IgD-negative memory B cell (primary cell): ENCODE results near the gene SMPD3. TPM values are rescaled to one million over a fixed set of nuclear protein-coding genes. Genes with fewer than 3 reads are reported as not detected.
A peak's percentile ranks its signal among the peaks of the same experiment; 100 is the strongest.

Source experiments
- H3K27ac Mint-ChIP-seq, 3 donors: one replicate each; pipeline ENCODE4 v1.8.0; 2020 to 2022; ENCODE audit warnings: mild to moderate bottlenecking in 3 of 3, mixed read lengths in 3 of 3, moderate library complexity in 1 of 3
- H3K27me3 Mint-ChIP-seq: one replicate; pipeline ENCODE4 v1.8.0; 2021; ENCODE audit warnings: mixed read lengths
- H3K36me3 Mint-ChIP-seq: one replicate; pipeline ENCODE4 v1.8.0; 2020; ENCODE audit warnings: mild to moderate bottlenecking, mixed read lengths
- H3K4me1 Mint-ChIP-seq, 3 donors: one replicate each; pipeline ENCODE4 v1.8.0; 2020 to 2022; ENCODE audit warnings: mixed read lengths in 3 of 3, mild to moderate bottlenecking in 1 of 3
- H3K4me3 Mint-ChIP-seq, 4 donors: one replicate each; pipeline ENCODE4 v1.8.0; 2020 to 2022; ENCODE audit warnings: mild to moderate bottlenecking in 4 of 4, mixed read lengths in 4 of 4, moderate library complexity in 3 of 4
- H3K9me3 Mint-ChIP-seq, 3 donors: one replicate each; pipeline ENCODE4 v1.8.0; 2020 to 2021; ENCODE audit warnings: mixed read lengths in 3 of 3, mild to moderate bottlenecking in 1 of 3
- polyA plus RNA-seq: library from polyadenylated mRNA; unstranded; fragments of 300-500 nt; fragmentation: Illumina TruSeq; gene quantifications from one replicate; pipeline ENCODE4 v1.2.3, GENCODE V29; 2021

SMPD3 gene
- polyA plus RNA-seq, 1 donor from 2014 or later: 9.7 TPM

- Mint-ChIP-seq H3K27me3 (no peaks in the 10 kb centered on the region), H3K36me3 (no peaks in the 10 kb centered on the region), H3K9me3 (no peaks in the 10 kb centered on the region), H3K4me3 (no peak overlapping the region), H3K4me1 (peaks cover 22 to 31% (median 26%) of the 10 kb centered on the region in 3 donors), H3K27ac (peak overlapping the region; percentile 14 to 55 (median 35))
Observed at GRCh38 chr16:68363658-68364521, 84.4 kb downstream of the SMPD3 start.

GRCh38 chr16:68362947-68363657, 85.2 kb downstream of the SMPD3 start:
- H3K4me1 Mint-ChIP-seq: peaks cover 19 to 23% (median 20%) of the 10 kb centered on the region in 3 donors
- no peaks in the 10 kb centered on the region for H3K27me3 Mint-ChIP-seq
- H3K4me3 Mint-ChIP-seq: no peak overlapping the region
- peak overlapping the region in 1 of 3 donors; percentile 9 for H3K27ac Mint-ChIP-seq
- H3K9me3 Mint-ChIP-seq: no peaks in the 10 kb centered on the region
- no peaks in the 10 kb centered on the region for H3K36me3 Mint-ChIP-seq

DNA sequence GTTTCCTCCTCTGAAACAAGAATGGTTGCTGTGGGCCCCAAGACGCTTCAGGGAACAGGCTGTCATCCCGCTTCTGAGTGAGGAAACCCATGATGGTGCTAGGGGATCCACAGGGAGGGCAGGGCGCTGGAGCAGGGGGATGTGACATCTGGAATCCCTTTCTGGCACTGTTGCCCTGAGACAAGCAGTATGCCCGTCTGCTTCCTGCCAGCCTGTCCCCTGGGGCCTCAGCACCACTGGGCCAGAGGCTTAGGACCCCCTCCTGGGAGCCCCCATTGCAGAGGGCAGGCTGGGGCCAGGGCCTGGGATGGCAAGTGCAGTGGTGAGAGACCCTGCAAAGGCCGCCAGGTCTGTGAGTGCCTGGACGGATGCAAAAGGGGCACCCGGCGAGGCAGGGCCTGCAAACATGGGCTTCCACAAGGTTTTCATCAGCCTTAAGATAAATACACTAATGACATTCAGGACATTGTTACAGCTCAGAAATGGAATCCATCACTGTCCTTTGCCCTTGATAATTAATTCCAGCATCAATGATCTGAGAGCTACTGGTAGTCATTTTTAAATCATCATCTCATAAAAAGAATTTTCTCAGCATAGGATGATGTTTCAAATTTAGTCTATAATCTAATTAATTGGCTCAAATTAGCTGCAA, 85.9 kb downstream of the SMPD3 start:
- Mint-ChIP-seq H3K27me3 (no peaks in the 10 kb centered on the region), H3K9me3 (no peaks in the 10 kb centered on the region), H3K4me1 (peaks cover 17 to 18% (median 18%) of the 10 kb centered on the region in 3 donors), H3K36me3 (no peaks in the 10 kb centered on the region), H3K4me3 (no peak overlapping the region), H3K27ac (no peak overlapping the region)

DNA sequence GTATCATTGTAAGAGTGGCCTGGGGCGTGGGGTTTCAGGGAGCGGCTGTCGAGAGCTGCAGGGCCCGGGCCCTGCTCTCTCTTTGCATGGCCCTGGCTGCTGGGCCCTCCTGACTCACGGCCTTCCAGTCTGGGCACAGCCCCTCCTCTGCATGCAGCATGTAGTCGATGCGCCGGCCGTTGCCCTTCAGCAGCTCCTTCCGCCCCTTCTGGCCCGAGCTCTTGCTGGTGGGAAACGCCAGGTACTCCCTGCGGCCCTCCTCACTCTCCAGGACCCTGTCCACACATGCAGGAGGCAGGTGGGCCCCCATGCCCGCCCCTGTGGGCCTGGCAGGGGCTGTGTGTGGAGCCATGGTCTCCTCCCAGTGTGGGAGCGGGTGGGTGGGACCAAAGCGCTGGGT, 86.8 kb downstream of the SMPD3 start:
- Mint-ChIP-seq H3K36me3 (no peaks in the 10 kb centered on the region), H3K27ac (no peak overlapping the region), H3K4me1 (peaks cover 14 to 20% (median 17%) of the 10 kb centered on the region in 3 donors), H3K9me3 (no peaks in the 10 kb centered on the region), H3K4me3 (no peak overlapping the region), H3K27me3 (no peaks in the 10 kb centered on the region)

DNA sequence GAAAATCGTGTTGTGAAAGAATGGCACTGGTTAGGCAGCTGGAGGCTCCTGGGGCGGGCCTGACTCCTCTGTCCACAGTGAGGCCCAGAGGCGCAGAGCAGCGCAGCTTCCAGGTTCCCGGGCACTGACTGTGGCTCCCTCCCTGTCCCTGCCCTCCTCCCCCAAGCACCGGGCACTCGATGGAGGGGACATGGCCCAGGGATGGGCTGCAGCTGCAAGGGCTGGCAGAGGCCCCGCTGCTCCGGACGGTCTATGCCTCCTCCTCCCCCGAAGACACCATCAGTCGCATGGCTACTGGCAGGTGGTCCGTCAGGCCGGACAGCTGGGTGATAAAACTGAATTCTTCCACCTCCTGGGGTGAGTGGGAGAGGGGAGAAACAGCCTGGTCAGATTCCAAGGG, 87.4 kb downstream of the SMPD3 start:
- Mint-ChIP-seq H3K4me3 (no peak overlapping the region), H3K9me3 (no peaks in the 10 kb centered on the region), H3K27ac (no peak overlapping the region), H3K36me3 (no peaks in the 10 kb centered on the region), H3K4me1 (peaks cover 14 to 20% (median 17%) of the 10 kb centered on the region in 3 donors), H3K27me3 (no peaks in the 10 kb centered on the region)

DNA sequence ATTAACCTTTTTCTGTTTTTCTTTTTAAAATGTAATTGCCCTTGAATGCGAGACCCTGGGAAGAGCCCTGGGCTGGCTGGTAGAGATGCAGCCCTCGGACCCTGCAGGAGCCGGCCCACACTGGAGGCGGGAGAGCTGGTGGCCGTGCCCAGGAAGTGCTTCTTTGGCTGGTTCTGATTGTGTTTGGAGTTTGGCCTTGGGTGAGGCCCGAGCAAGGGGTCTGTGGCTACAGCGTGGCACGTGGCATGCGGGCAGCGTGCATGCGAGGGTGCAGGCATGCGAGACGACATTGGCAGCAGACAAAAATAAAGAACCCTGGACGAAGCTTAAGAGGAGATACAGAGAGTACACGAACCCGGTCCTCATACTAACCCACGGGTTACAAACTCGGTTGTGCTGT, 87.8 kb downstream of the SMPD3 start:
- no peak overlapping the region for H3K4me3 Mint-ChIP-seq
- peaks cover 12 to 20% (median 14%) of the 10 kb centered on the region in 3 donors for H3K4me1 Mint-ChIP-seq
- H3K27me3 Mint-ChIP-seq: no peaks in the 10 kb centered on the region
- no peaks in the 10 kb centered on the region for H3K36me3 Mint-ChIP-seq
- H3K27ac Mint-ChIP-seq: no peak overlapping the region
- H3K9me3 Mint-ChIP-seq: no peaks in the 10 kb centered on the region

DNA sequence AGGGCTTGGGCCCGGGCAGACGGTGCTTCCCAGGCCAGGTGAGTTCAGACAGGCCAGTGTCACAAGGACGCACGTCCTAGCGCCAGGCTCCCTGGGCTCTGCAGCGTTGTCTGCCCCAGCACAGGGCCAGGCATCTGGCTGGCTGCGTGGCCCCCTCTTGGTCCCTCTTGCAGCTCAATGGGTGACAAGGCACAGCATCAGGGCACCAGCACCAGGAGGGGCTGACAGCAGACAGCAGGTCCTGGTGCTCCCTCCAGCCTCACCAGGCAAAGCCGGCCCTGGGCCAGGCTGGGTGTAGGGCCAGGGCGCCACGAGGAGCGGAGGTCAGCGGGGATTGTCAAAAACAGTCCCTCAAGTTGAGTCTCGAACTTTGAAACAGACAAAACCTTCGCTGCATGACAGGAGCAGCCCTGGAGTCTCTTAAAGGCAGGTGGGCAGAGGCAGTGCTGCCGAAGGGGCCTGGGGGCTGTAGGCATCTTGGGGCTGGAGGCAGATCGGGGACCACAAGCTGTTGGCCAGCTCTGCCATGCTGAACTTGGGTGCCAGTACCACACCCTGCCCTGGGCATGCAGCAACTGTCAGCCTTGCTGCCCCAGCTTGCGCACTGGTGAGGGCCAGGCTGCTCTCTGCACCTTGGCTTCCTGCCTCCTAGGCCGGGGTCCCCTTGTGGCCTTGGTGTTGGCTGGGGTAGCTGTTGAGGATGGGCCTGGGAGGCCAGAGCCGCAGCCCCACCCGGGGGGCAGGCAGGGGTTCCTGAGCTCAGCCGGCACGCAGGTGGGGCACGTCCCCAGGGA, 88.7 kb downstream of the SMPD3 start:
- Mint-ChIP-seq H3K9me3 (no peaks in the 10 kb centered on the region), H3K27ac (no peak overlapping the region), H3K27me3 (no peaks in the 10 kb centered on the region), H3K4me1 (peaks cover 9 to 14% (median 12%) of the 10 kb centered on the region in 3 donors), H3K36me3 (peaks cover under 1% of the 10 kb centered on the region), H3K4me3 (no peak overlapping the region)

DNA sequence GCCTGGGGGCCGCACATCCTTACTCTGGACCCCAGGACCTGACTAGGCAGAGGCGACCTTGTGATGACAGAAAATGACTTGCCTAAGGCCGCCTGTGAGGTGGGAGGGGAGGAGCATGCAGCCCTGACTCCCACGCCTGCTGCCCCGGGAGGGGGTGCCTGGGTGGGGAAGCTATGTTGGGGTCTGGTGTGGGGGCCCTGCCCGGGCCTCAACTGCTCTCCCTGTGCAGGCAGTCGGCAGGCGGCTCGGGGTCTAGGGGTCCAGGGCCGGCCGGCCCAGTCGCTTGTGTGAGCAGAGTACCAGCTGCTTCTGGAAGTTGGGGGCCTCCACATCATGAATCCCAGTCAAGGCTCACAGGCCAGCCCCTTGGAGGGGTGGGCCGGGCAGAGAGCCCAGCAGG, 89.4 kb downstream of the SMPD3 start:
- no peak overlapping the region for H3K4me3 Mint-ChIP-seq
- H3K27ac Mint-ChIP-seq: no peak overlapping the region
- peaks cover 3% of the 10 kb centered on the region for H3K36me3 Mint-ChIP-seq
- H3K9me3 Mint-ChIP-seq: no peaks in the 10 kb centered on the region
- peaks cover 9 to 12% (median 11%) of the 10 kb centered on the region in 3 donors for H3K4me1 Mint-ChIP-seq
- H3K27me3 Mint-ChIP-seq: no peaks in the 10 kb centered on the region

DNA sequence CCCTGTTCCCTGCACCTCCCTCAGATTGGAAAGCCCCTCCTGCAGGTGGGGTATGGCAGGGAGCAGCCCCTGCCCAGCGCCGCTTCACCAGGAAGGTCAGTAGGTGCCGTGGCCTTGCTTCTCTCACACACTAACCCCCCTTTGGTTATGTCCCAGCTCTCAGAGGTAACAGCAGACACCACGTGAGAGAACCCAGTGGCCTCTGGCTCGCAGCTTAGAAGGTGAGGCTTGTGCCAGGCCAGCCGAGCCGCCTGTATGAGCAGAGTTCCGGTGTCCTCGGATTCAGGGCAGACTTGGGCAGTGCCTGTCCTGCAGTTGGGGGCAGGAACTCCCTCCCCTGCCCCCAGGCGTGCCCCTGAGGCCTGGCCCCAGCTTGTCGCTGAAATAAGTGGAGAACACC, 90.4 kb downstream of the SMPD3 start:
- Mint-ChIP-seq H3K9me3 (no peaks in the 10 kb centered on the region), H3K27ac (no peak overlapping the region), H3K4me3 (no peak overlapping the region), H3K4me1 (peaks cover 8 to 12% (median 10%) of the 10 kb centered on the region in 3 donors), H3K36me3 (peaks cover 3% of the 10 kb centered on the region), H3K27me3 (no peaks in the 10 kb centered on the region)

- no peak overlapping the region for H3K27ac Mint-ChIP-seq
- no peaks in the 10 kb centered on the region for H3K9me3 Mint-ChIP-seq
- no peaks in the 10 kb centered on the region for H3K27me3 Mint-ChIP-seq
- peaks cover 4 to 12% (median 10%) of the 10 kb centered on the region in 3 donors for H3K4me1 Mint-ChIP-seq
- H3K4me3 Mint-ChIP-seq: peak overlapping the region in 1 of 4 donors; percentile 60
- H3K36me3 Mint-ChIP-seq: peaks cover 3% of the 10 kb centered on the region
Observed at GRCh38 chr16:68357521-68357922, 90.8 kb downstream of the SMPD3 start.

GRCh38 chr16:68356919-68357286, 91.4 kb downstream of the SMPD3 start:
- Mint-ChIP-seq H3K4me3 (no peak overlapping the region), H3K36me3 (peaks cover 3% of the 10 kb centered on the region), H3K4me1 (peaks cover 4 to 12% (median 10%) of the 10 kb centered on the region in 3 donors), H3K27me3 (no peaks in the 10 kb centered on the region), H3K9me3 (no peaks in the 10 kb centered on the region), H3K27ac (no peak overlapping the region)

- Mint-ChIP-seq H3K4me1 (peaks cover 4 to 12% (median 10%) of the 10 kb centered on the region in 3 donors), H3K36me3 (peaks cover 3% of the 10 kb centered on the region)
Observed at GRCh38 chr16:68356249-68356918, 91.9 kb downstream of the SMPD3 start.

DNA sequence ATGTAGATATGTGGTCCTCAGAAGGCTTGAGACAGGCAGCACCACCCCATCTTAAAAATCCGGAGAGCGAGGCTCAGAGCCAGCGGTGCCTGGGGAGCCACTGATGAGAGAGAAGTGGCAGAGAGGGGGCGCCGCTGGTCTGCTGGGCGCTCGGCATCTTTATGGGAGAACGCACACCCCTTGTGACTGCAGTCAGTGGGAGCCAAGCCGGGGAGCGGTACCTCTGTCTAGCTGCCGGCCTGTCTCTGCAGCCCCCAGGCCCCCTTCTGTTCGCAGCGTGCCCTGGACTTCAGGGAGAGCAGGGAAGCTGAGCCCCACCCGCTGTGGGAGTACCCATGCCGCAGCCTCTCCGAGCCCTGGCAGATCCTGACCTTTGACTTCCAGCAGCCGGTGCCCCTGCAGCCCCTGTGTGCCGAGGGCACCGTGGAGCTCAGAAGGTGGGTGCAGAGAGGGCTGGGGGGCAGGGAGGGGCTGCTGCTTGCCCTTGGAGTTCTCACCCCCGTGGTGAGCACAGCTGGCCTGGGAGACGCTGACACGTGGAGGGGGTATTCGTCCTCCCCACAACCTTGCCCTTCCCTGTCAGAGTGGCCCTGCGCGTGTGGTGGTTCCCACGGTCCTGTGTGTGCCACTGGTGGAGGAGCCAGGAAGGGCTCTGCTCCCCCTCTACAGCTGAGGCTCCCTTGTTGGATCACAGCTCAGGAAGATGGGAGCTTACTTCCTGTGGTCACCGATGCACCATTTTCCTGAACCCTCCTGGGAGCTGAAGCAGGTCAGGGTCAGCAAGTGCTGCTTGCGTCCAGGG, 92.7 kb downstream of the SMPD3 start:
- peak overlapping the region in 1 of 3 donors; percentile 53 for H3K27ac Mint-ChIP-seq
- no peaks in the 10 kb centered on the region for H3K9me3 Mint-ChIP-seq
- peak overlapping the region in 1 of 4 donors; percentile 22 for H3K4me3 Mint-ChIP-seq
- H3K27me3 Mint-ChIP-seq: no peaks in the 10 kb centered on the region
- peaks cover 4 to 12% (median 10%) of the 10 kb centered on the region in 3 donors for H3K4me1 Mint-ChIP-seq
- peaks cover 3% of the 10 kb centered on the region for H3K36me3 Mint-ChIP-seq

More at GRCh38 chr16:68356249-68356918, 91.9 kb downstream of the SMPD3 start:
- Mint-ChIP-seq H3K4me3 (peak overlapping the region in 1 of 4 donors; percentile 17), H3K27me3 (no peaks in the 10 kb centered on the region), H3K9me3 (no peaks in the 10 kb centered on the region), H3K27ac (peak overlapping the region in 1 of 3 donors; percentile 53)
